HL-60 (cell line): ENCODE results near the gene PRRT2.

ENCODE experiments used
- DNase-seq, 2 experiments: peaks; one replicate each; pipeline ENCODE4 v3.0.0-alpha.2; 2010 to 2020; ENCODE audit warnings: low read depth in 1 of 2, low spot score in 1 of 2
- H3K27ac ChIP-seq: fragments of 250-450 bp; sonication (Bioruptor Pico); replicated peaks from 2 replicates; pipeline ENCODE4 v1.5.1; 2020; ENCODE audit warnings: mild to moderate bottlenecking, moderate library complexity
- H3K27me3 ChIP-seq: fragments of 250-450 bp; sonication (Bioruptor Pico); 2 replicates; pipeline ENCODE4 v1.5.1; 2021; ENCODE audit warnings: mild to moderate bottlenecking, moderate library complexity; ENCODE audit not compliant: insufficient read depth, poor library complexity, severe bottlenecking
- H3K4me3 ChIP-seq: replicated peaks from 2 replicates; pipeline ENCODE4 v1.5.1; 2011; ENCODE audit warnings: mild to moderate bottlenecking, control low read depth, low read length; ENCODE audit not compliant: insufficient read depth
- CTCF ChIP-seq: IDR thresholded peaks from one replicate; pipeline ENCODE4 v1.5.1; 2011; ENCODE audit warnings: low read length, control low read depth, inconsistent platforms; ENCODE audit not compliant: insufficient read depth
- GABPA ChIP-seq: IDR thresholded peaks from 2 replicates; pipeline ENCODE4 v1.6.1; 2012; ENCODE audit warnings: low read depth
- POLR2AphosphoS5 ChIP-seq: IDR thresholded peaks from 2 replicates; pipeline ENCODE4 v1.6.1; 2012; ENCODE audit warnings: low read depth
- REST ChIP-seq: IDR thresholded peaks from 2 replicates; pipeline ENCODE4 v1.6.1; 2012; ENCODE audit warnings: low read depth; ENCODE audit not compliant: insufficient replicate concordance
- SPI1 ChIP-seq: IDR thresholded peaks from 2 replicates; pipeline ENCODE4 v1.6.1; 2012; ENCODE audit warnings: low read depth, mild to moderate bottlenecking, borderline replicate concordance

The PRRT2 gene

GRCh38 chr16:29862383-29862883 is 50.4 kb downstream of the PRRT2 start:
- Histone ChIP-seq H3K27me3 (no peaks in the 10 kb centered on the region), H3K4me3 (peak overlapping the region; percentile 81), H3K27ac (peak overlapping the region; percentile 100)
- no peak for TF ChIP-seq SPI1
- TF ChIP-seq POLR2AphosphoS5 = no peak
- no peak for TF ChIP-seq REST
- TF ChIP-seq CTCF = no peak
- TF ChIP-seq GABPA = no peak
- DNase-seq = peak in 1 of 2 experiments; percentile 10

- DNase-seq = peak; percentile 97
- H3K27me3 ChIP-seq = no peaks in the 10 kb centered on the region
- TF ChIP-seq POLR2AphosphoS5 = peak; percentile 36; the same call in 1 of the 2 replicates
- no peak for TF ChIP-seq REST
- TF ChIP-seq GABPA = peak; percentile 14; the same call in 1 of the 2 replicates
- peak; percentile 43 for TF ChIP-seq SPI1
- peak; percentile 67 for TF ChIP-seq CTCF
- H3K27ac ChIP-seq = peak within 1 kb of the TSS; percentile 100
- H3K4me3 ChIP-seq = peak within 1 kb of the TSS; percentile 81
Measured at GRCh38 chr16:29862884-29863668, 51.1 kb downstream of the PRRT2 start, which contains the start of gene CDIPT. CDIPT (minus strand) TSS chr16:29863226; CDS start chr16:29862857, 369 bp downstream.

GRCh38 chr16:29863669-29863984 is 51.6 kb downstream of the PRRT2 start:
- no peak for DNase-seq
- H3K27ac ChIP-seq = peak overlapping the region; percentile 100
- TF ChIP-seq POLR2AphosphoS5 = no peak; the same call in 1 of the 2 replicates
- no peak for TF ChIP-seq GABPA
- peak overlapping the region; percentile 13; the same call in 1 of the 2 replicates for H3K4me3 ChIP-seq
- no peaks in the 10 kb centered on the region for H3K27me3 ChIP-seq

- no peak for TF ChIP-seq GABPA
- TF ChIP-seq CTCF = no peak
- no peak for TF ChIP-seq SPI1
- TF ChIP-seq POLR2AphosphoS5 = no peak
- no peak for TF ChIP-seq REST
- DNase-seq = no peak
- no peak overlapping the region for H3K27ac ChIP-seq
- H3K4me3 ChIP-seq = no peak overlapping the region
- H3K27me3 ChIP-seq = no peaks in the 10 kb centered on the region
Measured at GRCh38 chr16:29864205-29864604, 52.2 kb downstream of the PRRT2 start.
